LNCaP clone FGC (cell line): ENCODE measurements around the gene APOBEC4.

Experiments
- DNase-seq: peaks from one replicate; pipeline ENCODE4 v3.0.0-alpha.2; 2011; ENCODE audit warnings: low read depth
- H3K4me3 ChIP-seq: 2 replicates; pipeline ENCODE4 v1.5.1; 2011; ENCODE audit warnings: mild to moderate bottlenecking, low read depth, low read length, control low read depth
- TF ChIP-seq, protein P1 (sequence below): IDR thresholded peaks from 2 replicates; pipeline ENCODE4 v1.5.1; 2012; ENCODE audit warnings: mild to moderate bottlenecking; ENCODE audit not compliant: control insufficient read depth, insufficient read depth; ENCODE audit errors: extremely low read depth

The APOBEC4 gene

DNA sequence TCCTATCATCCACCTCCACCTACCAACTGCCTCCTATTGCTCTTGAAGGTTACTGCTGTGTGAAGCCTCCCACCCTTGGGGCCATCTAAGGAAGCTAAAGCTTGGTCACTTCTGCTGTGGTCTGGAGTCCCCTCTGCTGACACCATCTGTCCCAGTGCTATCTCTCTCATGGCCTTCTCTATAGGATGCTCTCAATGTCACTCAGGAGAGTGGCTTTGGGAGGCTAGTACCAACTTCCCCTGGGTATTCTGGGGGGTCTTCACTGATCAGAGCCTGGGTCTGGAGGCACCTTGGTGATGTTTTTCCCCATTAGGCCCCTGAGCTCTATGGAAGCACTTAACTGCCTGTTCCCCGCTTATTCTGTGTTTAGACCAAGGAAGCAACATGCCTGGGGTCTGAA lies 50.6 kb downstream of the APOBEC4 start:
- H3K4me3 ChIP-seq, result no peak overlapping the region
- TF ChIP-seq, protein P1, sequence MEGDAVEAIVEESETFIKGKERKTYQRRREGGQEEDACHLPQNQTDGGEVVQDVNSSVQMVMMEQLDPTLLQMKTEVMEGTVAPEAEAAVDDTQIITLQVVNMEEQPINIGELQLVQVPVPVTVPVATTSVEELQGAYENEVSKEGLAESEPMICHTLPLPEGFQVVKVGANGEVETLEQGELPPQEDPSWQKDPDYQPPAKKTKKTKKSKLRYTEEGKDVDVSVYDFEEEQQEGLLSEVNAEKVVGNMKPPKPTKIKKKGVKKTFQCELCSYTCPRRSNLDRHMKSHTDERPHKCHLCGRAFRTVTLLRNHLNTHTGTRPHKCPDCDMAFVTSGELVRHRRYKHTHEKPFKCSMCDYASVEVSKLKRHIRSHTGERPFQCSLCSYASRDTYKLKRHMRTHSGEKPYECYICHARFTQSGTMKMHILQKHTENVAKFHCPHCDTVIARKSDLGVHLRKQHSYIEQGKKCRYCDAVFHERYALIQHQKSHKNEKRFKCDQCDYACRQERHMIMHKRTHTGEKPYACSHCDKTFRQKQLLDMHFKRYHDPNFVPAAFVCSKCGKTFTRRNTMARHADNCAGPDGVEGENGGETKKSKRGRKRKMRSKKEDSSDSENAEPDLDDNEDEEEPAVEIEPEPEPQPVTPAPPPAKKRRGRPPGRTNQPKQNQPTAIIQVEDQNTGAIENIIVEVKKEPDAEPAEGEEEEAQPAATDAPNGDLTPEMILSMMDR, result no peak
- DNase-seq, result no peak

DNA sequence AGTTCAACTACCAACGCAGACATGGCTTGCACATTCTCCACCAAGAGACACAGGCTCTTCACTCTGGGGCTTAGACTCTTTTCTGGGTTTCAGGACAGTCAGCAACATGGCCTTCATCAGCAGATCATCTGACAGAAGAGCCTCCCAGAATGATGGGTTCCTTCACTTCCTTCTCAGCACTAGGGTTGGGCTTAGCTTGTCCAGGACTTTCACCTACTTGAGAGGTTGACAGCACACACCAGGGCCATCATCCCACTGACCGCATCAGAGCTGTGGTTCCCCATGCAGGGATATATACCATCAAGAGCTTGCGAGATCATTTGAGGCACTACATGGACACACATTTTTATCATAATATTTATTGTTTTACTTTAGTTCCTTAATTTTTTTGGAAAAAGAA lies 52.5 kb downstream of the APOBEC4 start:
- no peak for DNase-seq
- no peak overlapping the region for H3K4me3 ChIP-seq
- TF ChIP-seq, protein P1, result no peak

DNA sequence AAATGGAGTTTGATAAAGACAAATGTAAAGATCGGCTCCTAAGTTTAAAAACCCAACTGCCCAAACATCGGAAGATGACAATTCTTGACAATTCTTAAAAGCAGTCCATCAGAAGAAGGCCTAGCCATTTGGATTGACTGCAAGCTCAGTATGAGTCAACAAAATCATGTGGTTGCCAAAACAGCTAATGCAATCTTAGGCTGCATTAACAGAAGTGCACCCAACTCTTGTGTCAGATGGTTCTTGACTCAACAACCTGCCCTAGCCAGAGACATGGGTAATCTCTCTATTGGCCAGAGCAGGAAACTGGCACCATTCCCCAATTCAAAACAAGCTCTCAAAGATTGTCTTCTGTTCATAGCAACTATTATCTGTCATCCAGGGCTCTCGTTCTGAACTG lies 53.0 kb downstream of the APOBEC4 start:
- TF ChIP-seq, protein P1, result no peak
- no peak overlapping the region for H3K4me3 ChIP-seq
- DNase-seq, result no peak

DNA sequence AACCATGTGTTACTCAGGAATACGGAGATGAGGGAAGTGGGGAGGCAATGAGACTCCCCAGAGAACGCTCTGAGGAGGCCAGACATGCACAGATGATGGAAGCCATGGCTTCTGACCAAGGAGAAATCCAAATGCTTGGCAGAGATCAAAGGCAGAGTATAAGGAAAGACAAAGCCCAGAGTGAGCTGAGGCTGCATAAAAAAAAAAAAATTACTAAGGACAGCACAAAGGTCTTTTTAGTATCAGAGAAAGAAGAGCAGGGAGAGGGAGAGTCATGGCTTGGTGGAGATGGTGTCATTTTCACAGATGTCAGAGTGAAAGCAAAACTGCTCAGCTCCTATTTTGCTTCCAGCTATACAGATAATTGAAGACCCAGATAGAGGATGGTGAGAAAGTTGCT lies 54.7 kb downstream of the APOBEC4 start:
- H3K4me3 ChIP-seq, result no peak overlapping the region
- TF ChIP-seq, protein P1, result no peak
- DNase-seq, result no peak

DNA sequence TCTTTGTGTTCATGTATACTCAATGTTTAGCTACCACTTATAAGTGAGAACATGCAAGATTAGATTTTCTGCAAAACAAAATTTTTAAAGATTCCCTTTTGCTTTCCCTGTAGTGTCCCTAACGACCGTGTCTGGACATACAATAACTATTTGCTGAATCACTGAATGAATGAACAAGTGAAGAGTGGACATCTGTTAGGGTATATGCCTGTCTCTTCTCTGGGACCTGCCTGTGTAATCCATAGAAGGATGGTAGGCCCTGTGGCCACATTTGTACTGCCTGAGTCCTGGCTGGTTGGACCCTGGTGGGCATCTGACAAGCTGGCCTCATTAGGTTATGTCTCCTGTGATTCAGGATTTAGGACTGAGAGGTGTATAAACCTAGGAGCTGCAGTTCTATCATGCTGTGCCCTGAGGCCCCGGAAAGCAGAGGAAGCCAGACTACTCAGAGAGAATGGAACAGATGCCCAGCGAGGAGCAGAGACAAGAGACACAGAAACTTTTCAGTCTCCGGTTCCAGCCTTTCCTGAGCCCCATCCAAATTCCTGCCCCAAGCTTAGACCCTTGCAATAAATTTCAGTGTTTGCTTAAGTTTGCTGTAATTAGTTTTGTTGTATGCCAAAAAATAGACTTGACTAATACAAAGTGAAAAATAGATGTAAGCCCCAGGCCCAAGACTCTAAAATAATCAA lies 55.3 kb downstream of the APOBEC4 start:
- TF ChIP-seq, protein P1, result no peak
- DNase-seq, result no peak

DNA sequence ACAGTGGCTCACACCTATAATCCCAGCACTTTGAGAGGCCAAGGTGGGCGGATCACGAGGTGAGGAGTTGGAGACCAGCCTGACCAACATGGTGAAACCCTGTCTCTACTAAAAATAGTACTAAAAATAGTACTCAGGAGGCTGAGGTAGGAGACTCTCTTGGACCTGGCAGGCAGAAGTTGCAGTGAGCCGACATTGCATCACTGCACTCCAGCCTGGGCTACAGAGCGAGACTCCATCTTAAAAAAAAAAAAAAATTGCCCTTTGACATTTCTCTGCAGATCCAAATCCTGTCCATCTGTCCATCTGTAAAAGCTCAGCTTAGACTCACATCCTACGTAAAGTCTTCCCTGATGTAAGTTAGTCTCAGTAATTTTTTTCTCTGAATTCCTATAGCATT lies 56.6 kb downstream of the APOBEC4 start:
- TF ChIP-seq, protein P1, result no peak
- H3K4me3 ChIP-seq, result no peak overlapping the region
- no peak for DNase-seq

More for the DNA sequence above, 55.3 kb downstream of the APOBEC4 start:
- no peak overlapping the region for H3K4me3 ChIP-seq
